Endodermal cell (in vitro differentiated cells): ENCODE measurements around the gene N4BP2L2. TPM values are rescaled to one million over a fixed set of nuclear protein-coding genes. Genes with fewer than 3 reads are reported as not detected.

Experiments
- DNase-seq: peaks from one replicate; pipeline ENCODE4 v3.0.0-alpha.2; 2017
- H3K27ac ChIP-seq: 2 replicates; pipeline ENCODE4 v1.5.1; 2013; ENCODE audit warnings: mild to moderate bottlenecking, low read depth, low read length, moderate library complexity
- H3K27me3 ChIP-seq: 2 replicates; pipeline ENCODE4 v1.6.1; 2013; ENCODE audit warnings: mild to moderate bottlenecking, low read length, moderate library complexity; ENCODE audit not compliant: insufficient read depth, control insufficient read depth, poor library complexity, severe bottlenecking
- H3K36me3 ChIP-seq: 2 replicates; pipeline ENCODE4 v1.7.0; 2013; ENCODE audit warnings: mild to moderate bottlenecking, low read length, moderate library complexity; ENCODE audit not compliant: control insufficient read depth, insufficient read depth
- H3K4me1 ChIP-seq: one replicate; pipeline ENCODE4 v1.7.0; 2013; ENCODE audit warnings: low read length; ENCODE audit not compliant: control insufficient read depth, insufficient read depth
- H3K4me3 ChIP-seq: 2 replicates; pipeline ENCODE4 v1.5.1; 2013; ENCODE audit warnings: mild to moderate bottlenecking, low read length, moderate library complexity
- H3K9ac ChIP-seq: 2 replicates; pipeline ENCODE4 v1.6.1; 2013; ENCODE audit warnings: mild to moderate bottlenecking, low read length, moderate library complexity; ENCODE audit not compliant: poor library complexity, severe bottlenecking; ENCODE audit errors: extremely low read depth
- H3K9me3 ChIP-seq: 2 replicates; pipeline ENCODE4 v1.6.1; 2013; ENCODE audit warnings: mild to moderate bottlenecking, low read length, moderate library complexity; ENCODE audit not compliant: control insufficient read depth
- H3K27ac Mint-ChIP-seq: 2 replicates; pipeline ENCODE4 v1.8.0; 2020; ENCODE audit warnings: mixed read lengths
- H3K27me3 Mint-ChIP-seq: 2 replicates; pipeline ENCODE4 v1.8.0; 2021; ENCODE audit warnings: mild to moderate bottlenecking, mixed read lengths; ENCODE audit not compliant: insufficient read depth
- H3K36me3 Mint-ChIP-seq: 2 replicates; pipeline ENCODE4 v1.8.0; 2020; ENCODE audit warnings: low read depth, mixed read lengths
- H3K4me1 Mint-ChIP-seq: 2 replicates; pipeline ENCODE4 v1.8.0; 2020; ENCODE audit warnings: mixed read lengths
- H3K4me3 Mint-ChIP-seq: 2 replicates; pipeline ENCODE4 v1.8.0; 2020; ENCODE audit warnings: mild to moderate bottlenecking, moderate library complexity, mixed read lengths
- H3K9me3 Mint-ChIP-seq: 2 replicates; pipeline ENCODE4 v1.8.0; 2020; ENCODE audit warnings: mild to moderate bottlenecking, mixed read lengths
- CTCF ChIP-seq: fragments of 200-600 bp; sonication (generic); conservative IDR thresholded peaks from 2 replicates; pipeline ENCODE4 v1.5.0; 2021; ENCODE audit warnings: antibody characterized with exemption, mild to moderate bottlenecking
- WGBS, 2 experiments: methylation state at CpG; one replicate each; pipeline versions ENCODE4 v1.1.5 to v1.1.7; 2013; ENCODE audit warnings: missing lambda C conversion rate in 2 of 2, mixed read lengths in 1 of 2; ENCODE audit not compliant: insufficient coverage in 1 of 2, insufficient read length in 1 of 2; 5-methylcytosine and 5-hydroxymethylcytosine counted together
- total RNA-seq, 2 donors: library from RNA; stranded (reverse); fragmentation: NEBNext Ultra II Directional in 1 of 2; extraction: Animal tissue kit (Norgen Biotek cat#: 25700) in 1 of 2; gene quantifications; 2 replicates in 1 of 2; 3 replicates in 1 of 2; pipeline ENCODE4 v1.2.1, GENCODE V29; 2021

N4BP2L2 gene
- total RNA-seq, 2 donors from 2014 or later, result 70.4 to 92.8 TPM

DNA sequence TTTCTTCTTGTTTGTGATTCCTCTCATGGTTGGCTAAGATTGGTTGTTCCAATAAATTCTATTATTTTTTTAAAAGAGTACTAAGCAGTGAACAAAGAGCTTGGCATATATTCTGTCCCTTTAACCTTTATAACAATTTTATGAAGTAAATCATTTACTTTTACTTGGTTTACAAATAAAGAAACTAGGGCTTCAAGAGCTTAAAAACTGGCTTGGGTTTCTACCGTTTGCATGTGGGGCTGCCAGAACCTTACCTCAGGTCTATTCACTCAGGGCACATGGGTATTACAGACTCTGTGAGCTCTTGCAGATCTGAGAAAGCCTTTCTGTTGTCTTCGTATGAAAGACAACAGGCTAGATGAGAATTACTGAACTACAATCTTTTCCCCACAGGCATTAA lies 124.0 kb downstream of the N4BP2L2 start:
- DNase-seq, result no peak
- peaks cover 13% of the 10 kb centered on the region for H3K27me3 ChIP-seq
- peaks cover 25% of the 10 kb centered on the region for H3K9me3 Mint-ChIP-seq
- H3K4me1 ChIP-seq, result peaks cover under 1% of the 10 kb centered on the region
- H3K4me3 Mint-ChIP-seq, result no peak overlapping the region
- no peaks in the 10 kb centered on the region for H3K36me3 ChIP-seq
- H3K27ac Mint-ChIP-seq, result no peak overlapping the region
- peaks cover 5% of the 10 kb centered on the region for H3K9me3 ChIP-seq
- H3K27ac ChIP-seq, result no peak overlapping the region
- no peak overlapping the region for H3K9ac ChIP-seq
- peaks cover 7% of the 10 kb centered on the region for H3K27me3 Mint-ChIP-seq
- H3K4me1 Mint-ChIP-seq, result peaks cover 7% of the 10 kb centered on the region
- 86 to 100% methylated on average over 1 to 2 of the region's 2 CpGs for WGBS, 2 experiments
- no peak for TF ChIP-seq CTCF
- peaks cover 15% of the 10 kb centered on the region for H3K36me3 Mint-ChIP-seq
- H3K4me3 ChIP-seq, result no peak overlapping the region

GRCh38 chr13:32413284-32413683 lies 125.3 kb downstream of the N4BP2L2 start:
- H3K4me1 ChIP-seq, result peaks cover 3% of the 10 kb centered on the region
- WGBS, 2 experiments, result 83 to 93% methylated on average over 2 to 3 of the region's 3 CpGs
- no peak for TF ChIP-seq CTCF
- peaks cover 4% of the 10 kb centered on the region for H3K9me3 ChIP-seq
- H3K27ac ChIP-seq, result no peak overlapping the region
- H3K4me3 Mint-ChIP-seq, result no peak overlapping the region
- H3K27me3 Mint-ChIP-seq, result peaks cover 16% of the 10 kb centered on the region
- no peaks in the 10 kb centered on the region for H3K36me3 ChIP-seq
- no peak overlapping the region for H3K9ac ChIP-seq
- H3K36me3 Mint-ChIP-seq, result peaks cover 8% of the 10 kb centered on the region
- H3K27me3 ChIP-seq, result peaks cover 24% of the 10 kb centered on the region
- peaks cover 13% of the 10 kb centered on the region for H3K4me1 Mint-ChIP-seq
- H3K4me3 ChIP-seq, result no peak overlapping the region
- DNase-seq, result no peak
- H3K27ac Mint-ChIP-seq, result no peak overlapping the region
- peaks cover 14% of the 10 kb centered on the region for H3K9me3 Mint-ChIP-seq

- Mint-ChIP-seq H3K4me3 (peak overlapping the region; percentile 60), H3K4me1 (peaks cover 13% of the 10 kb centered on the region), H3K27ac (peak overlapping the region; percentile 42), H3K9me3 (no peaks in the 10 kb centered on the region), H3K27me3 (peaks cover 19% of the 10 kb centered on the region), H3K36me3 (no peaks in the 10 kb centered on the region)
- H3K27ac ChIP-seq, result no peak overlapping the region
- no peak for TF ChIP-seq CTCF
- peaks cover 3% of the 10 kb centered on the region for H3K4me1 ChIP-seq
- peaks cover 29% of the 10 kb centered on the region for H3K27me3 ChIP-seq
- H3K36me3 ChIP-seq, result no peaks in the 10 kb centered on the region
- peak overlapping the region; percentile 76 for H3K4me3 ChIP-seq
- H3K9ac ChIP-seq, result no peak overlapping the region
- DNase-seq, result peak; percentile 88
- WGBS, 2 experiments, result 16% methylated on average over 15 to 27 of the region's 27 CpGs
- no peaks in the 10 kb centered on the region for H3K9me3 ChIP-seq
Measured at GRCh38 chr13:32409561-32410421, 128.8 kb downstream of the N4BP2L2 start.
